ENCODE data around the gene PTGES3.
A peak's percentile ranks its signal among the peaks of the same experiment; 100 is the strongest.

Gene PTGES3

GRCh38 chr12:56684745-56685359, 3.2 kb downstream of the PTGES3 start (continued):
- peak; percentile 11; the same call in 1 of the 2 replicates for TF ChIP-seq ZNF394 (tag by site-specific recombination; IDR thresholded peaks at IDR 0.05; ENCODE audit: borderline replicate concordance)
- TF ChIP-seq ZNF302 (tag by site-specific recombination; IDR thresholded peaks at IDR 0.05; ENCODE audit: low read depth) = no peak
- TF ChIP-seq, protein P1, sequence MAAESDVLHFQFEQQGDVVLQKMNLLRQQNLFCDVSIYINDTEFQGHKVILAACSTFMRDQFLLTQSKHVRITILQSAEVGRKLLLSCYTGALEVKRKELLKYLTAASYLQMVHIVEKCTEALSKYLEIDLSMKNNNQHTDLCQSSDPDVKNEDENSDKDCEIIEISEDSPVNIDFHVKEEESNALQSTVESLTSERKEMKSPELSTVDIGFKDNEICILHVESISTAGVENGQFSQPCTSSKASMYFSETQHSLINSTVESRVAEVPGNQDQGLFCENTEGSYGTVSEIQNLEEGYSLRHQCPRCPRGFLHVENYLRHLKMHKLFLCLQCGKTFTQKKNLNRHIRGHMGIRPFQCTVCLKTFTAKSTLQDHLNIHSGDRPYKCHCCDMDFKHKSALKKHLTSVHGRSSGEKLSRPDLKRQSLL (tag by site-specific recombination; IDR thresholded peaks at IDR 0.05) = no peak
- TF ChIP-seq ELK4 (IDR thresholded peaks at IDR 0.05; ENCODE audit: borderline replicate concordance, low read depth, low read length) = no peak

DNA sequence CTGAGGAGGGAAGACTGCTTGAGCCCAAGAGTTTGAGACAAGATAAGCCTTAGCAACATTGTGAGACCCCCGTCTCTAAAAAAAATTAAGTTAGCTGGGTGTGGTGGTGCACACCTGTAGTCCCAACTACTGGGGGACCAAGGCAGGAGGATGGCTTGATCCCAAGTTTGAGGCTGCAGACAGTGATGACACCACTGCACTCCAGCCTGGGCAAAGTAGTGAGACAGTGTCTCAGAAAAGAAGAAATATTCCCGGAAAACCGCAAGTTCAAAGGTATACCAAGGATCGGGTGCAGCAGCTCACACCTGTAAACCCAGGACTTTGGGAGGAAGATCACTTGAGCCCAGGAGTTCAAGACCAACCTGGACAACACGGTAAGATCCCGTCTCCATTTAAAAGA, 5.8 kb downstream of the PTGES3 start:
- H3K4me3 ChIP-seq (ENCODE audit: low read depth, low read length) = no peak overlapping the region
- ChIA-PET CTCF (interaction anchor here (0.7 kb wide), 1 partner anchor 36 kb away, joined by 3 read pairs; no protein-coding TSS in a partner anchor), POLR2A (interaction anchor here (0.6 to 0.9 kb wide), 2 partner anchors 43 to 146 kb away, joined by 4 read pairs; no protein-coding TSS in a partner anchor)
- peak overlapping the region; percentile 32; the same call in 1 of the 2 replicates for H3K27ac ChIP-seq (ENCODE audit: extremely low read depth, low read depth, low read length)
- no peaks in the 10 kb centered on the region for H3K9me3 ChIP-seq (ENCODE audit: control insufficient read depth, insufficient read depth, low read depth, low read length)
- H3K4me1 ChIP-seq (ENCODE audit: control insufficient read depth, insufficient read depth, low read length) = peaks cover 8% of the 10 kb centered on the region
- H3K36me3 ChIP-seq (ENCODE audit: control insufficient read depth in 2 of 2, insufficient read depth in 1 of 2, low read length in 2 of 2) = peaks cover 30 to 61% of the 10 kb centered on the region in 2 experiments; a peak in 2 of 3 replicates
- TF ChIP-seq ZNF37A (tag by site-specific recombination; IDR thresholded peaks at IDR 0.05) (no peak), ZNF121 (tag by site-specific recombination; IDR thresholded peaks at IDR 0.05) (peak; percentile 86)

DNA sequence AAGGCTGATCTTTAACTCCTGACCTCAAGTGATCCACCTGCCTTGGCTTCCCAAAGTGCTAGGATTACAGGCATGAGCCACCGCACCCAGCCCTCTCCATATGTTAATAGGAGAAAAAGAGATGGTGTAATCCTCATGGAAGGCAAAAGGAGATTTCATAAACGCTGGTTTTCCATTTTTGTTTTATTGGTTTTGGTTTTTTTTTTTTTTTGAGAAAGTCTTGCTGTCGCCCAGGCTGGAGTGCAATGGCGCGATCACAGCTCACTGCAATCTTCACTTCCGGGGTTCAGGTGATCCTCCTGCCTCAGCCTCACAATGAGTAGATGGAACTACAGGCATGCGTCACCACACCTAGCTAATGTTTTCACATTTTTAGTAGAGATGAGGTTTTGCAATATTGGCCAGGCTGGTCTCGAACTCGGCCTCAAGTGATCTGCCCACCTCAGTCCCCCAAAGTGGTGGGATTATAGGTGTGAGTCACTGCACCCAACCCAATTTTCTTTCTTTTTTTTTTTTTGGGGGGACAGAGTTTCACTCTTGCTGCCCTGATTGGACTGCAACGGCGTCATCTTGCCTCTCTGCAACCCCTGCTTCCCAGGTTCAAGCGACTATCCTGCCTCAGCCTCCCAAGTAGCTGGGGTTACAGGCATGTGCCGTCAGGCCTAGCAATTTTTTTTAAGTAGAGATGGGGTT, 8.1 kb downstream of the PTGES3 start:
- peaks cover 29 to 48% of the 10 kb centered on the region in 2 experiments; a peak in 2 of 3 replicates for H3K36me3 ChIP-seq (ENCODE audit: control insufficient read depth in 2 of 2, insufficient read depth in 1 of 2, low read length in 2 of 2)
- peaks cover 8% of the 10 kb centered on the region for H3K4me1 ChIP-seq (ENCODE audit: control insufficient read depth, insufficient read depth, low read length)
- H3K27ac ChIP-seq (ENCODE audit: extremely low read depth, low read depth, low read length) = peak overlapping the region; percentile 1; the same call in 1 of the 2 replicates
- H3K9me3 ChIP-seq (ENCODE audit: control insufficient read depth, insufficient read depth, low read depth, low read length) = no peaks in the 10 kb centered on the region
- ChIA-PET POLR2A (interaction anchor here (0.7 to 2.2 kb wide), 5 partner anchors 8 to 534 kb away, joined by 3 to 14 read pairs (median 3); partner anchors contain the start of genes ATP5F1B, NACA and PTGES3), CTCF (no interaction called here)
- no peak overlapping the region for H3K4me3 ChIP-seq (ENCODE audit: low read depth, low read length)
- TF ChIP-seq PRDM6 (tag by site-specific recombination; IDR thresholded peaks at IDR 0.05) (peak; percentile 82), TCF7L2 (IDR thresholded peaks at IDR 0.05; ENCODE audit: borderline replicate concordance, low read depth, low read length) (no peak), ZNF174 (tag by site-specific recombination; IDR thresholded peaks at IDR 0.05) (no peak), PRDM10 (tag by site-specific recombination; IDR thresholded peaks at IDR 0.05) (0 out of 2 replicates have a peak, but pooled peaks have one; percentile 8), SP3 (tag by site-specific recombination; IDR thresholded peaks at IDR 0.05) (no peak), TRIM28 (IDR thresholded peaks at IDR 0.05; ENCODE audit: borderline replicate concordance, low read length) (no peak), KLF8 (tag by site-specific recombination; IDR thresholded peaks at IDR 0.05) (no peak), PRDM1 (tag by site-specific recombination; IDR thresholded peaks at IDR 0.05) (peak; percentile 83), ZNF549 (tag by site-specific recombination; IDR thresholded peaks at IDR 0.05) (no peak), ZNF433 (tag by site-specific recombination; IDR thresholded peaks at IDR 0.05; ENCODE audit: low read depth) (no peak), ZNF555 (tag by site-specific recombination; conservative IDR thresholded peaks at IDR 0.05) (no peak), ZNF26 (tag by site-specific recombination; IDR thresholded peaks at IDR 0.05) (no peak), SALL2 (tag by site-specific recombination; IDR thresholded peaks at IDR 0.05; ENCODE audit: borderline replicate concordance) (no peak), SETDB1 (IDR thresholded peaks at IDR 0.05; ENCODE audit: insufficient read length, low read length) (no peak)
